Aortic smooth muscle cell (primary cell): ENCODE data around the gene HOXC4. TPM values are rescaled to one million over a fixed set of nuclear protein-coding genes. Genes with fewer than 3 reads are reported as not detected.

Source experiments
- total RNA-seq: library from RNA; depleted of rRNA; stranded (reverse); fragments of >200 nt; gene quantifications from 2 replicates; pipeline ENCODE4 v1.2.3, GENCODE V29; 2014

HOXC4 gene
- not detected in 2 replicates for total RNA-seq

GRCh38 chr12:54053751-54054741 lies at the start of gene HOXC4:
Gene HOXC4 (plus strand): TSS chr12:54053835. CDS start chr12:54053923, 88 bp downstream.

DNA sequence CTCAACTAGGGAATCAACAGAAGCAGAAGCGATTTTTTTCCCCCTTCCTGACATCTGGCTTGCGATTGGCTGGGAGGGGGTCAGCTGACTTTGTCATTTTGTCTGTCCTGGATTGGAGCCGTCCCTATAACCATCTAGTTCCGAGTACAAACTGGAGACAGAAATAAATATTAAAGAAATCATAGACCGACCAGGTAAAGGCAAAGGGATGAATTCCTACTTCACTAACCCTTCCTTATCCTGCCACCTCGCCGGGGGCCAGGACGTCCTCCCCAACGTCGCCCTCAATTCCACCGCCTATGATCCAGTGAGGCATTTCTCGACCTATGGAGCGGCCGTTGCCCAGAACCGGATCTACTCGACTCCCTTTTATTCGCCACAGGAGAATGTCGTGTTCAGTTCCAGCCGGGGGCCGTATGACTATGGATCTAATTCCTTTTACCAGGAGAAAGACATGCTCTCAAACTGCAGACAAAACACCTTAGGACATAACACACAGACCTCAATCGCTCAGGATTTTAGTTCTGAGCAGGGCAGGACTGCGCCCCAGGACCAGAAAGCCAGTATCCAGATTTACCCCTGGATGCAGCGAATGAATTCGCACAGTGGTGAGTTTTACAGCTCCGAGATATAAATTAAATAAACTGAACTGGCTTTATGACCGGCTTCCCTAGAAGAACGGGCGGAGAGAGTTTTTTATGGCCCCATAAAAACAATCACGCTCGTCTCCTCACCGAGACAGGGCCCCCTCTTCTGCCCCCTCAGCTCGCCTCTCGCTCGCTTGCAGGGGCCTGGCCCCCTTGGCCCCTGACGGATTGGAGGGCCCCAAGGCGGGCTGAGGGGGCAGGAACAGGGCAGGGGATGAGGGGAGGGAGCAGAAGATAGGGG lies 25.1 kb upstream of the HOXC4 start, which contains the start of gene HOXC6:
Gene HOXC6, plus strand, starts transcription at position 127 of the 888 bp plus-strand sequence. Its CDS starts 82 bp downstream, at position 209.

DNA sequence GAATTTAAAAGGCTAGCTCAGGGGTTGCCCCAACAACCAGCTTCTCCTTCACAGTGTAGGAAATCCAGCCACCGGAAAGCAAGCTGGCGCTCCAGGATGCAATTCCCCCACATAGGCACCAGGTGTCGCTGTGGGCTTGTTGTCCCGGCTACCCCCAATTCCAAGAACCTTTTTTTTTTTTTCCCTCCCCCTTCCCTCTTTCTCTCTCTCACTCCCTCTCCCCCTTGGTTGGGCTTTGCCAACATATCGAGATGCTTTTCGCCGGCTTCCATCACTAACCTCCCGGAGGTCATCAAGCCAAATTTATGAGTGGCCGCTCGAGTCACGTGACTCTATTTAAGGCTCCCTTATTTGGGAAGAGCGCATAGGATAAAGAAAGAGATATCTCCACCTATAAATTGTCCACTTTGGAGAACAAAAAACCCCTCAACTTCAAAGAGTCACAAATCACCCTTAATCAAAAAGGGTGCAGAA lies 21.0 kb upstream of the HOXC4 start, which contains the start of gene HOXC5:
Gene HOXC5, plus strand, starts transcription at position 424 of the 474 bp plus-strand sequence. CDS start 73 bp downstream, outside the sequence.

Other genes starting within 250 kb of the HOXC4 start
- not detected in 2 replicates for gene HOXC13, start 115.0 kb upstream of the HOXC4 start, total RNA-seq
- not detected in 2 replicates for gene HOXC12, start 98.9 kb upstream of the HOXC4 start, total RNA-seq
- not detected in 2 replicates for gene HOXC11, start 80.7 kb upstream of the HOXC4 start, total RNA-seq
- not detected in 2 replicates for gene HOTAIR, start 78.9 kb upstream of the HOXC4 start, total RNA-seq
- not detected in 2 replicates for gene HOXC10, start 68.7 kb upstream of the HOXC4 start, total RNA-seq
- not detected in 2 replicates for gene HOXC9, start 53.7 kb upstream of the HOXC4 start, total RNA-seq
- gene HOXC8, start 44.9 kb upstream of the HOXC4 start, total RNA-seq = not detected in 2 replicates
- gene HOXC6, start 25.4 kb upstream of the HOXC4 start, total RNA-seq = not detected in 2 replicates
- not detected in 2 replicates for gene HOXC5, start 20.8 kb upstream of the HOXC4 start, total RNA-seq
- 18.4 and 20.1 TPM in 2 replicates for gene SMUG1, start 135.2 kb downstream of the HOXC4 start, total RNA-seq
- 39.2 and 44.6 TPM in 2 replicates for gene CBX5, start 226.3 kb downstream of the HOXC4 start, total RNA-seq
- 443 and 495 TPM in 2 replicates for gene HNRNPA1, start 226.9 kb downstream of the HOXC4 start, total RNA-seq
- not detected in 2 replicates for gene NFE2, start 247.2 kb downstream of the HOXC4 start, total RNA-seq